ENCODE data around the gene ZFAND6.

GRCh38 chr15:80159811-80160569, 100.5 kb downstream of the ZFAND6 start:
- no peak for TF ChIP-seq CTCF (IDR thresholded peaks at IDR 0.05)
- no peak for TF ChIP-seq POLR2AphosphoS5 (IDR thresholded peaks at IDR 0.05)

All from prostate gland (tissue), 2 donors.